ENCODE measurements around the gene TLL2. TPM values are rescaled to one million over a fixed set of nuclear protein-coding genes. Genes with fewer than 3 reads are reported as not detected.
A peak's percentile ranks its signal among the peaks of the same experiment; 100 is the strongest.

The TLL2 gene
- total RNA-seq, 1 experiment from 2014 or later: 0.18 TPM

GRCh38 chr10:96560489-96560888 is 46.8 kb upstream of the TLL2 start:
- no peaks in the 10 kb centered on the region for H3K9me3 ChIP-seq (ENCODE audit: low read length)
- H3K27ac ChIP-seq (ENCODE audit: low read length): no peak overlapping the region
- H3F3A ChIP-seq (ENCODE audit: low read length, unreplicated experiment): no peaks in the 10 kb centered on the region
- DNase-seq (no peak), ATAC-seq (no peak)
- H3K9me2 ChIP-seq (replicated peaks; ENCODE audit: low read length): no peaks in the 10 kb centered on the region
- ChIA-PET CTCF (no interaction called here), POLR2A (ENCODE audit: unreplicated experiment) (no interaction called here)
- H3K27me3 ChIP-seq (ENCODE audit: low read length): no peaks in the 10 kb centered on the region
- no peak overlapping the region for H2AFZ ChIP-seq (ENCODE audit: low read length)
- H3K4me2 ChIP-seq (ENCODE audit: low read length): no peak overlapping the region; the same call in 1 of the 2 replicates
- H3K9ac ChIP-seq (ENCODE audit: low read length): no peak overlapping the region
- peaks cover 7% of the 10 kb centered on the region; the same call in 1 of the 2 replicates for H3K36me3 ChIP-seq (ENCODE audit: low read depth, low read length)
- intact Hi-C loops (cut with micrococcal nuclease): no loop called here
- no peak for TF ChIP-seq EZH2phosphoT487 (IDR thresholded peaks at IDR 0.05; ENCODE audit: borderline replicate concordance, low read length)
- TF ChIP-seq CTCF (conservative IDR thresholded peaks at IDR 0.05; ENCODE audit: low read depth, low read length): no peak
- no TSS peak for BruUV-seq (replicated peaks)
- no peak overlapping the region for H3K4me3 ChIP-seq (ENCODE audit: low read length)
- H4K20me1 ChIP-seq (ENCODE audit: low read length): peaks cover 23% of the 10 kb centered on the region; the same call in 1 of the 2 replicates
- H3K79me2 ChIP-seq (ENCODE audit: low read length): peaks cover 14% of the 10 kb centered on the region; the same call in 1 of the 2 replicates
- peaks cover 11% of the 10 kb centered on the region for H3K4me1 ChIP-seq (ENCODE audit: insufficient read depth, low read length)

DNA sequence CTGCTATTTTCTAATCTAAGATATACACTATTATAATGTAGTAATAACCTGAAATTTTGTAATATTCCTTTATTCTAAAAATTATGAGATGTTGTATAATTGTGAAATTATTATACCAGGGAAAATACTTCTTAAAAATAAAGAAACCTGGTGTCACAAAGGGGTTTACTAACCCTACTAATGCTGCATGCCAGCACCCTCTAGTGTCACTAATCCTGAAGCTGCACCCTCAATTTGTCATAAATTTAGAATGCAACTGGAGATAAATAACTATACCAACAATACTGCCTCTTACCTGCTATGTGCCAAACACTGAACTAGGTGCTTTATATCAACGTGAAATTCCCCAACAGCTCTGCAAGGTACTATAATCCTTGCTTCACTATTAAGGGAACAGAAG is 42.3 kb upstream of the TLL2 start:
- H4K20me1 ChIP-seq (ENCODE audit: low read length): peaks cover 6% of the 10 kb centered on the region; the same call in 1 of the 2 replicates
- BruUV-seq (replicated peaks): no TSS peak
- ATAC-seq: no peak

DNA sequence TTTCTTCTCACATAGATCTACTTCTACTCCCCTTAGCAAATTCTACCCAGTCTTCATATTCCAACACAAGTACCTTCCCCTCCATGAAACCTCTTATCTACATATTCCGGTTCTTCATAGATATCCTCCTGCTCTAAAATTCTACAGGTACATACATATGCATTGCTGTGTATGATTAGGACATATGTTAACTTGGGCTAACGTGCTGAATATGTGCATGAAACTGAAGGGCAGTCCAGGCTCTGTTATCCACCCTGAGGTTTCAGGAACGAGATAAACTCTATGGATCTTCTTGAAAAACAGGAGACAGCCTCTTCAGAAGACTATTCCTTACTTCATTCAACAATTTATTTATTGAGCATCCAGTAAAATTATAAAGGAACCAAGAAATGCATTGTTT is 41.6 kb upstream of the TLL2 start:
- H4K20me1 ChIP-seq (ENCODE audit: low read length): peaks cover 6% of the 10 kb centered on the region; the same call in 1 of the 2 replicates
- CTCF ChIA-PET: no interaction called here

More for the DNA sequence above, 42.3 kb upstream of the TLL2 start:
- TF ChIP-seq CTCF (conservative IDR thresholded peaks at IDR 0.05; ENCODE audit: low read depth, low read length) (peak; percentile 57), EZH2phosphoT487 (IDR thresholded peaks at IDR 0.05; ENCODE audit: borderline replicate concordance, low read length) (no peak)
- Histone ChIP-seq H2AFZ (ENCODE audit: low read length) (no peak overlapping the region), H3K27me3 (ENCODE audit: low read length) (no peaks in the 10 kb centered on the region), H3K79me2 (ENCODE audit: low read length) (no peaks in the 10 kb centered on the region), H3K4me2 (ENCODE audit: low read length) (no peak overlapping the region), H3K36me3 (ENCODE audit: low read depth, low read length) (peaks cover 11% of the 10 kb centered on the region; the same call in 1 of the 2 replicates), H3K4me1 (ENCODE audit: insufficient read depth, low read length) (peaks cover 4% of the 10 kb centered on the region; the same call in 1 of the 2 replicates), H3K27ac (ENCODE audit: low read length) (no peak overlapping the region), H3K9me3 (ENCODE audit: low read length) (no peaks in the 10 kb centered on the region), H3F3A (ENCODE audit: low read length, unreplicated experiment) (no peaks in the 10 kb centered on the region), H3K9ac (ENCODE audit: low read length) (no peak overlapping the region), H3K9me2 (replicated peaks; ENCODE audit: low read length) (no peaks in the 10 kb centered on the region), H3K4me3 (ENCODE audit: low read length) (no peak overlapping the region)
- ChIA-PET POLR2A (ENCODE audit: unreplicated experiment) (interaction anchor here (0.6 kb wide), 1 partner anchor 132 kb away, joined by 3 read pairs; no protein-coding TSS in a partner anchor), CTCF (no interaction called here)
- DNase-seq: peak; percentile 28
- intact Hi-C loops (cut with micrococcal nuclease): no loop called here

More for the DNA sequence above, 41.6 kb upstream of the TLL2 start:
- H3K79me2 ChIP-seq (ENCODE audit: low read length): no peaks in the 10 kb centered on the region
- DNase-seq: no peak
- TF ChIP-seq EZH2 (IDR thresholded peaks at IDR 0.05; ENCODE audit: low read length, unreplicated experiment) (no peak), CTCF (conservative IDR thresholded peaks at IDR 0.05; ENCODE audit: low read depth, low read length) (no peak), EZH2phosphoT487 (IDR thresholded peaks at IDR 0.05; ENCODE audit: borderline replicate concordance, low read length) (no peak)
- peaks cover 11% of the 10 kb centered on the region; the same call in 1 of the 2 replicates for H3K36me3 ChIP-seq (ENCODE audit: low read depth, low read length)
- no peak overlapping the region for H2AFZ ChIP-seq (ENCODE audit: low read length)
- no peak overlapping the region for H3K4me3 ChIP-seq (ENCODE audit: low read length)
- H3K4me2 ChIP-seq (ENCODE audit: low read length): no peak overlapping the region
- intact Hi-C loops (cut with micrococcal nuclease): no loop called here
- no TSS peak for BruUV-seq (replicated peaks)
- ATAC-seq: no peak
- no peaks in the 10 kb centered on the region for H3K9me2 ChIP-seq (replicated peaks; ENCODE audit: low read length)
- H3K9ac ChIP-seq (ENCODE audit: low read length): no peak overlapping the region
- H3K4me1 ChIP-seq (ENCODE audit: insufficient read depth, low read length): no peaks in the 10 kb centered on the region
- no peaks in the 10 kb centered on the region for H3F3A ChIP-seq (ENCODE audit: low read length, unreplicated experiment)
- no peak overlapping the region for H3K27ac ChIP-seq (ENCODE audit: low read length)
- no peaks in the 10 kb centered on the region for H3K27me3 ChIP-seq (ENCODE audit: low read length)
- no peaks in the 10 kb centered on the region for H3K9me3 ChIP-seq (ENCODE audit: low read length)
- POLR2A ChIA-PET (ENCODE audit: unreplicated experiment): no interaction called here
